Measurements from ENCODE around the gene GATA1.
"Not testable (repeated sequence)": the region's sequence is repeated elsewhere in the genome, so short reads cannot be mapped to it uniquely, and the experiment has no call there.

GATA1 gene

DNA sequence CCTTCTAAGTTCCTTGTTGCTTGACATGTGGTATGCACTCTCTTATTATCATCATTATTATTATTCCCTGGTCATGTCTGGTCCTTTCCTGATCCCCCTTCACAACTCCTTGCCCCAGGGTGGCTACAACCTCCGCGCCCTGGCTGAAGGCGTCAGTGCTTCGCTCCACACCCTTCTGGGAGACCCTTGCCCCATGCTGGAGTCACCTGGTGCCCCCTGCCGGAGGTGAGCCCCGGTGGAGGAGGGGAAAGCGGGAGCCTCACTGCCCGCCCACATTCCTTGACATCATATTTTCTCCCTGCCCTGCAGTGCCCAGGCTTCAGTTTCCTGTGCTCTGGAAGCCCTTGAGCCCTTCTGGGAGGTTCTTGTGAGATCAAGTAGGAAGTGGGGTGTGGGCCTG lies 28.9 kb downstream of the GATA1 start:
- peak in 1 of 2 donors; percentile 27 for DNase-seq

DNA sequence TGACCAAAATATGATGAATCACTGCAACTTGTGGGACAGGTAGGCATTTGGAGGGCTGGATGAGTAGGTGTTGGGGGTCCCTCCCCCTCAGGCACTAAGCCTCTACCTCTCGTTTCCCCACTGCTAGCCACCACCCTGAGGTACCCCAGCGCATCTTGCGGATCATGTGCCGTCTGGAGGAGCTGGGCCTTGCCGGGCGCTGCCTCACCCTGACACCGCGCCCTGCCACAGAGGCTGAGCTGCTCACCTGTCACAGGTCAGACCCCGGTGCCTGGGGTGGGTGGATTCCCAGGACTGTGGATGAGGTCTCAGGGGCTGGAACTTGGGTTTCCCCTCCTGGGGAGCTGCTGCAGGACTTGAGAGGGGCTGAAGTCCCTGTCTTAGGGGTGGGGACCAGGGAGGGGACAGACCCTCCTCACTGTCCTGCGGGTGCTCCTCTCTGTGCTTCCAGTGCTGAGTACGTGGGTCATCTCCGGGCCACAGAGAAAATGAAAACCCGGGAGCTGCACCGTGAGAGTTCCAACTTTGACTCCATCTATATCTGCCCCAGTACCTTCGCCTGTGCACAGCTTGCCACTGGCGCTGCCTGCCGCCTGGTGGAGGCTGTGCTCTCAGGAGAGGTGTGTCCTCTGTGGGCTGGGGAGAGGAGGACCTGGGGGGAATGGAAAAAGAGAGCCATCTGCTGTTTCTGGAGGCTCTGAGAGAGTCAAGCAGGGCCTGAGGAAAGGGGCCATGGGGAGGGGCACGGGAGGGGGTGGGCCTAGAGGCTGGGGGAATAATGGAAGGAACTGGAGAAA lies 29.8 kb downstream of the GATA1 start:
- DNase-seq: no peak

DNA sequence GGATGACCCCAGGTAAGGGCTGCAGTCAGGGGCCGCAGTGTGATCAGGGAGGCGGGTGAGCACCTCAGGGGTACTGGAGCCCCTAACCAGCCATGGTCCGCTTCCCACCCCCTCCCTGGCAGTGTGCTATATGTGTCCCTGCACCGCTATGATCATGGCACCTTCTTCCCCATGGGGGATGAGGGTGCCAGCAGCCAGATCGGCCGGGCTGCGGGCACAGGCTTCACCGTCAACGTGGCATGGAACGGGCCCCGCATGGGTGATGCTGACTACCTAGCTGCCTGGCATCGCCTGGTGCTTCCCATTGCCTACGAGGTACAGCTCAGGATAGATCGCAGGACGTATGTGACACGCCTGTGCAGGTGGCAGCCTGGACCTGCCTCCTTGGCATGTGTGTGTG lies 31.7 kb downstream of the GATA1 start:
- DNase-seq: no peak

DNA sequence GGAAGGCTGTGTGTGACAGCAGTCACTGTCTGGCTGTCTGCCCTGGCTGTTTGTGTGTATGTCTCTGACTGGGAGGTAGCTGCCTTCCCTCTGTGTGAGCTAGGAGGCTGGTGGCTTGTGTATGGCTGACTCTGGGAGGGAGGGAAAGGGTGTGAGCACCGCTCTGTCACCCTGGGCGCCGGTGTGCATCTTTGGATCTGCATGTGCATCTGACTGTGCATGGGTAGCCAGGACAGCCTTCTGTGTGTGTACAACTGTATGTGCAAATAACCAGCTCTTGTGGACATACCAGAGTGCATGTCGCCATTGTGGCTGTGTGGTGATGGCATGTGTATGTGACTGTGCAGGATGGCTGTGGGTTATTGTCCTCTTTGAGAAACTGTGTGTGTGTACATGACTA lies 32.5 kb downstream of the GATA1 start:
- DNase-seq: no peak

DNA sequence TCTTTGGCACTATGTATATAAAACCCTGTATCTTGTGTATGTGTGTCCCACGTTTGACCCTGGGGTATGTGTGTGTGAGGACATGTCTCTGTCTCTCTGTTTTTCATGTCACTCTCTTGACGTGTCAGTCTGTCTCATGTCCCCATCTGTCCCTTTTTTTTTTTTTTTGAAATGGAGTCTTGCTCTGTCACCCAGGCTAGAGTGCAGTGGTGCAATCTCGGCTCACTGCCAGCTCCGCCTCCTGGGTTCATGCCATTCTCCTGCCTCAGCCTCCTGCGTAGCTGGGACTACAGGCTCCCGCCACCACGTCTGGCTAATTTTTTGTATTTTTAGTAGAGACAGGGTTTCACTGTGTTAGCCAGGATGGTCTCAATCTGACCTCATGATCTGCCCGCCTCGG lies 33.0 kb downstream of the GATA1 start:
- DNase-seq: not testable (repeated sequence)

DNA sequence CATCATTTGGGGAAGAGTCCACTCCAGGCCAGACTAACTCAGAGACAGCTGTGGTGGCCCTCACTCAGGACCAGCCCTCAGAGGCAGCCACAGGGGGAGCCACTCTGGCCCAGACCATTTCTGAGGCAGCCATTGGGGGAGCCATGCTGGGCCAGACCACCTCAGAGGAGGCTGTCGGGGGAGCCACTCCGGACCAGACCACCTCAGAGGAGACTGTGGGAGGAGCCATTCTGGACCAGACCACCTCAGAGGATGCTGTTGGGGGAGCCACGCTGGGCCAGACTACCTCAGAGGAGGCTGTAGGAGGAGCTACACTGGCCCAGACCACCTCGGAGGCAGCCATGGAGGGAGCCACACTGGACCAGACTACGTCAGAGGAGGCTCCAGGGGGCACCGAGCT lies 36.7 kb downstream of the GATA1 start:
- no peak for DNase-seq

DNA sequence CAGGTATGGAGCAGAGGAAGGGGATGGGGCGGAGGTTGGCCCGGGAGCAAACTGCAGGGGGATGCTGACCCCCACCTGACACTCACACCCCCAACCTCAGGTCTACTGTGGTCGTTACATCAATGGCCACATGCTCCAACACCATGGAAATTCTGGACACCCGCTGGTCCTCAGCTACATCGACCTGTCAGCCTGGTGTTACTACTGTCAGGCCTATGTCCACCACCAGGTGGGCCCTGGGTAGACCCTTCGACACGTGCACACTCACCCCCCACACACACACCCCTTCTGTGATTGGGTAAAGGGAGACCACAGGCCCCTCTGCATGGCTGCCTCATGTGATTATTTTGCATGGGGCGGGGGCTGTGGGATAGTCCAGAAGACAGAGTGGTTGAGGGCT lies 37.7 kb downstream of the GATA1 start:
- DNase-seq: no peak

DNA sequence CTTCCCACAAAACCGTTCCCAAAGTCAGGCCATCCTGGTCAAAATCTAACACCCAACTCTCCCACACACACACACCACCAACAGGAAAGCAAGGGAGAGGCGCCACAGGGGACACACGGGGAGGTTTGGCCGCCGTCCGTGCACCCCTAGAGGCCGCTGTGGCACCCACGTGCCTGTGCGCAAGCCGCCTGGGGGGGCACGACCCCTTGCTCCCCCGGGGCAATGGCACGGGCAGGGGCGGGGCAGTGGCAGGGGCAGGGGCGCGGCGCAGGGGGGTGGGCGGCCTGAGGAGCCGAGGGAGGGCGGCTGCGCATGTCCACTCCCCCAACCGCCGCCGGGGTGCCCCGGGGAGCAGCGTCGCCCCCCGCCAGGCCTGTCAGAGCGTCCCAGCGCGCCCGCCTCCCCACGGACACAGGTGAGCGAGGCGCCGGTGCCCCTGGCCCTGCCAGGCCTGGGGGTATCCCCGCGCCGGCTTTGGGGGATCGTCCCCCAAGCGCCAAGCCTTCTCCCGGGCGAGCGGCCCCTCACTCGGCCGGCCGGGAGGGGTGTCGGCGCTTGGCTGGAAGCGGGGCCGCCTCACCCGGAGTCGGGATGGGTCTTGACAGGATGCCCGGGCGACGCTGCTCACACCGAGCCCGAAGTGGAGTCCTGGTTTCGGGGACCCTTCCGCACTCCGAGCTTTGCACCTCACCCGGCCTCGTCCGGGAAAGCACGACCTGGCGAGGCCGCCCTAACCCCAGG lies 39.9 kb downstream of the GATA1 start, which contains the start of gene ERAS:
ERAS (plus strand) TSS at position 379 of the 741 bp plus-strand sequence. CDS start 2,611 bp downstream, outside the sequence.
- DNase-seq: no peak

DNA sequence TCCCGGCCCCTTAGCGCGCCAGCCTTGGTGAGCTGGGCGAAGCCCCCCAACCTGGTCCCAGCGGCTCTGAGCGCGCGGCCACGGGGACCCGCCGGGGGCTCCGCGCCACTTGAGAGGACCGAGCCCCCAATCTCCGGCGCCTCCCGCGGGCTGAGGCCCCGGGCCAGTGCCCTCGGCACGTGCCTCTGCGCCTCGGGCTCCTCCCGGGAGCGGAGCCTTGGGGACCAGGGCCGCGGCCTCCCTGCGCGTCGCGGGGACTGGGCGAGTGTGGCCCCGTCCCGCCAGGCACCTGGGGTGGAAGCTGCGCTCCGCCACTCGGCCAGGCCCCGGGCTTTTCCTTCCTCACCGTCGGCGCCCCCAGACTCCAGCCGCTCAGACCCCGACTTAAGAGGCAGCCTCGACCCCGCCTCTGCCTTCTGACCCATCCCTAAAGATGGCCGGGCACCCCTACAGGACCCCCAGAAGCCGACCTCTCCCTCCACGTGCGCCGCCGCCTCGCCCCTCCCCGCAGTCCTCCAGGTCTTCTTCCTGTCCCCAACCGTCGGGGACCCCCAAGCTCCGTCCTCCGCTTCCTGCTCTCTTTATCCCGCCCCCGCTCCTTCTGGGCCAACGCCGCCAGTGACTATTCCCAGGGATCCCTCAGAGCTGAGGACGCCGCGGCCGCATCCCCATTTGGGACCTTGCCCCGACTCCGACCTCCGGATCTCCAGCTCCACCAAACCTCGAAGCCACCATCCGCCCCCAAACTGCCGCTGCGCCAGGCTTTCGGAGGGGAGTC lies 40.7 kb downstream of the GATA1 start:
- no peak for DNase-seq

DNA sequence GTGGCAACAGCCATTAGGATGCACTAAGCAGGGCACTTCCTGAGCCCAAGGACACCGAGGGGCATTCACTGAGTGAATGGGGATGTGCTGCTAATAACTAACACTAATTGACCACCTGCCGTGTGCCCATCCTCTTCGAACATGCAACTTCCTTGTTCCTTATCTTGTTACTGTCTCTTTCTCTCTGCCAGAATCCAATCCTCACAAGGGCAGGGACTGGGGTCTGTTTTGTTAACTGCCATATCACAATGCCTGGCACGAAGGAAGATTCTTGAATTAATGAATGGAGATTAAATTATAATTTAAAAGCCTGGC lies 41.2 kb downstream of the GATA1 start:
- DNase-seq: no peak

DNA sequence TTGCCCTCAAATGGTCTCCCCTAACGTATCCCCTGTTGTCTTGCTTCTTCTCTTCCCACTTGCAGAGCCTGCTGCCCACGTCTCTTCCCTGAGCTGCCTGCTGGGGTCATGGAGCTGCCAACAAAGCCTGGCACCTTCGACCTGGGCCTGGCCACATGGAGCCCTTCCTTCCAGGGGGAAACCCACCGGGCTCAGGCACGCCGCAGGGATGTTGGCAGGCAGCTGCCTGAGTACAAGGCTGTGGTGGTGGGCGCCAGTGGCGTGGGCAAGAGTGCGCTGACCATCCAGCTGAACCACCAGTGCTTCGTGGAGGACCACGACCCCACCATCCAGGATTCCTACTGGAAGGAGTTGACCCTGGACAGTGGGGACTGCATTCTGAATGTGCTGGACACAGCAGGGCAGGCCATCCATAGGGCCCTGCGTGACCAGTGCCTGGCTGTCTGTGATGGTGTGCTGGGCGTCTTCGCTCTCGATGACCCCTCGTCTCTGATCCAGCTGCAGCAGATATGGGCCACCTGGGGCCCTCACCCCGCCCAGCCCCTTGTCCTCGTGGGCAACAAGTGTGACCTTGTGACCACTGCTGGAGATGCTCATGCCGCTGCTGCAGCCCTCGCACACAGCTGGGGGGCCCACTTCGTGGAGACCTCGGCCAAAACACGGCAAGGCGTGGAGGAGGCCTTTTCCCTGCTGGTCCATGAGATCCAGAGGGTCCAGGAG lies 42.8 kb downstream of the GATA1 start:
- DNase-seq: no peak

DNA sequence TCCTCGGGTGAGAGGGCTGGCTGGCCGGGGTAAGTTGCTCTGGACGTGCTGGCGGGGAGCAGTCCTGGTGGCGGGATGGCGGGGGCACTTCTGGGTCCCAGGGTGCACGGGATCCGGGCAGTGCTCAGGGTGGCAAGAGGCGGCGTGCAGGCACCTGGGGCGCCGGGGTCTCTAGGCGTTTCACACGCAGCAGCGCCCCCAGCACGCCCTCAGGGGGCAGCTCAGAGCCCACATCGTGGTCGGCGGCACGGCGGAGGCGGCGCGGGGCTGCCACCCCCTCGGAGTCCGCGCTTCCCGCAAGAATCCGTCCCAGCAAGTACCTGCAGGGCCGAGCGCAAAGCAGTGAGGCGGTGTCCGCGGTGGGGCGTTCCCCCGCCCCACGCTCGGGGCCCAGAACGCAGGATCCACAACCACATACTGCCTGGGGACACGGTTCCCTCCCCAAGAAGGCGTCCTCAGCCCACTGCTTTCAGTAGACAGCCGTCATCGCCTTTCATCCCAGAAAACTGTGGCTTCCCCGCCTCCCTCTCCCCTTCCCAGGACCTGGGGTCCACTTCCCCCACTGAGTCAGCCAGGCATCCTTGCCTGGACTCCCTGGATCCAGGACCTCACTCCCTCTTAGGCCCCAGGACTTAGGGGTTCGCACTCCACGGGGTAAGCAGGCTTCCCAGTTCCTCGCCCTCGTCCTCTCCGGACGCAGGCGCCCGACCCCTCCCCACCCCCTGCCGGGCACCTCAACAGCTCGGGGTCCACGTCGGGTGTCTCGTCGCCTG lies 44.9 kb downstream of the GATA1 start:
- DNase-seq: no peak

DNA sequence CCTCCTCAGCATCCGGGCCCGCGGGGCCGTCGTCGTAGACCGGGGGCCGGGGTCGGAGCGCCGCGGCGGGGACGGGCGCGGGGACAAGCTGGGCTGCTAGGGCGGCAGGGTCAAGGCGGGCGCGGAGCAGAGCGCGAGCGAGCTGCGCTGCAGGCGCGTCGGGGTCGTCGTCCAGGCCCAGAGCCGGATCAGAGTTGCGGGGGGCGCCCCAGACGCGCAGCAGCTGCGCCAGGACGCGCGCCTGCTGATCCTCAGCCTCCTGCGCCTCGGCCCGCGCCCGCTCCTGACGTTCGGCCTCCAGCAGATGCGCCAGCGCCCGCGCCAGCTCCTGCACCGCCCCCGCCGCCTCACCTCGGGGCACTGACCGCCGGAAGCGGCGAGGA lies 45.5 kb downstream of the GATA1 start:
- no peak for DNase-seq

DNA sequence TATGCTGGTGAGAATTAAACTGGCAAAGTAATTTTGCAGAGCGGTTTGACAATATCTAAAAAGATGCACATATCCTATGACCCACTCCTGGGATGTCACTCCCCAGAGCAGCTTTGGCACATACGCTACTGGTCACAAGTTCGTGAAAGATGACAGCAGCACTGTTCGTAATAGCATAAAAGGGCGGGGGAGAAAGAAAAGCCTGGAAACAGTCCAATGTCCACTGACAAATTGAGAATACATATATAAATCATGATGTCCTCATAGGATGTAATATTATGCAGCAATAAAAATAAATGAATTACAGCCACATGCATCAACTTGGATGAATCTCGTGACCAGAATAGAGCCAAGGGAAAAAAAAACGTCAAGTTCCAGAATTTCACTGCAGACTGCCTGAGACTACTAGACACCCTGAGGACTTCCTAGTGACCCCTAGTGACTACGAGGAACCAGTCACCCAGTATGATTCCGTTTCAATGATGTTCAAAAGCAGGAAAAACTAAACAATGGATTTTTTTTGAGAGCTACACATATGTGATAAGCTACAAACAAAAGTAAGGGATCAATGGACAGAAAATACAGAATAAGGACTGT lies 47.2 kb downstream of the GATA1 start:
- peak; percentile 17 to 36 for DNase-seq

DNA sequence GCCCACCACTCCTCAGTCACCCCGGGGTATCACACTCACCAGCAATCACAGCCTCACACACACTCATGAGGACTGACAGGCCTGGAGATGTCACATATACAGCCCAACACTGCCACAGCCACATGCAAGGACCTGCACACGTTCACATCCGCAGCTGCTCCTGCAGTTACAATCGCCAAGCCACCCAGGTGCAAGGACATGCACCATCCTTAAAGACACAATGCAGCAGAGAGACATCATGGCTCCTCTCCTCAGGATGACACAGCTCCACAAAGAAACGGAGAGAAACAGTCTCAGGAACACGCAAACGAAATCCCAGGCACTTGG lies 48.0 kb downstream of the GATA1 start:
- no peak for DNase-seq

DNA sequence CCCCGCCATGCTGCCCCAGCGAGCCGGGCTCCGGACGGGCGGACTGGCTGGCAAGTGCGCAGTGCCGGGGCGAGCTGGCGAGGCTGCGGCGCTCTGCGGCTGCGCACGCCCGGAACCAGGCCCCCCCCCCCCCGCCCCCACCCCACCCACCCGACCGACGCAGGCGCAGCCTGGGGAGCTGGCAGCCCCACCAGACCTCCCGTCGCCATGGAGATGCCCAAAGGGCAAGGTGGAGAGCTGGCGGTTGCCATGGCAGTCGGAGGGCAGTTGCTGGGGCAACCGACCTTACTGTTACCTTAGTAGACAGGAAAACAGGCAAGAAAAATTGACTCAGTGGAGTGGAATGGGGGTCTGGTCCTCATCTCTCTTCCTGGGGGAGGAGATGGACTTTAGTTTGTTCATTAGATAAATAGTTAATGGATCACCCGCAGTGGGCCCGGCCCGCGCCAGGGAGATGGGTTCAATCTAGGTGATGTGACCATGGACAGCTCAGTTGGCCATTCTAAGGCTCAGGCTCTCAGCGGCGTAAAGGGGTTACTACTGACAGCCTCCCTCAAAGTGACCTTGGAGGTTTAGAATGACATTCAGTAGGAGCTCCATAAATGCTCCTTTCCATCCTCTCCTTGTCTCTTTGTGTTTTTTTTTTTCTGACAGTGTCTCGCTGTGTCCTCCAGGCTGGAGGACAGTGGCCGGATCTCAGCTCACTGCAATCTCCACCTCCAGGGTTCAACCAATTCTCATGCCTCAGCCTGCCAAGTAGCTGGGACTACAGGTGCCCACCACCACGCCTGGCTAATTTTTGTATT lies 49.3 kb downstream of the GATA1 start, which contains the start of gene PCSK1N:
PCSK1N (minus strand) TSS at position 87 of the 806 bp plus-strand sequence; CDS start at position 9, 78 bp downstream.
- no peak for DNase-seq

DNA sequence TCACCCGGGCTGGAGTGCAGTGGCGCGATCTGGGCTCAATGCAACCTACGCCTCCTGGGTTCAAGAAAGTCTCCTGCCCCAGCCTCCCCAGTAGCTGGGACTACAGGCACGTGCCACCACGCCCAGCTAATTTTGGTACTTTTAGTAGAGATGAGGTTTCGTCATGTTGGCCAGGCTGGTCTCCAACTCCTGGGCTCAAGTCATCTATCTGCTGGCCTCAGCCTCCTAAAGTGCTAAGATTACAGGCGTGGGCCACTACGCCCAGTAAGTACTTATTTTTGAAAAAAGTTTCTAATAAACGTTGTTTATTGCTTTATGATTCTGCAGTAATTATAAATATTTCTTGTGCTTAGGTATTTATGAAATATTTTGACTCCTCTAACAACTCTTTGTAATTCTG lies 53.3 kb downstream of the GATA1 start:
- no peak for DNase-seq

All from inflammatory macrophage (primary cell).